Stimulated activated CD8-positive, alpha-beta memory T cell treated with anti-CD3 and anti-CD28 coated beads, Interleukin-7, amount 100 ng/mL, for 4 hours (primary cell): ENCODE data around the gene BOD1L1.

ENCODE experiments used
- DNase-seq, 2 donors: peaks; one replicate each; pipeline ENCODE4 v3.0.0-alpha.2; 2020; ENCODE audit warnings: low read depth in 2 of 2

Gene BOD1L1

GRCh38 chr4:13524504-13525243 lies 102.9 kb downstream of the BOD1L1 start:
- no peak for DNase-seq

DNA sequence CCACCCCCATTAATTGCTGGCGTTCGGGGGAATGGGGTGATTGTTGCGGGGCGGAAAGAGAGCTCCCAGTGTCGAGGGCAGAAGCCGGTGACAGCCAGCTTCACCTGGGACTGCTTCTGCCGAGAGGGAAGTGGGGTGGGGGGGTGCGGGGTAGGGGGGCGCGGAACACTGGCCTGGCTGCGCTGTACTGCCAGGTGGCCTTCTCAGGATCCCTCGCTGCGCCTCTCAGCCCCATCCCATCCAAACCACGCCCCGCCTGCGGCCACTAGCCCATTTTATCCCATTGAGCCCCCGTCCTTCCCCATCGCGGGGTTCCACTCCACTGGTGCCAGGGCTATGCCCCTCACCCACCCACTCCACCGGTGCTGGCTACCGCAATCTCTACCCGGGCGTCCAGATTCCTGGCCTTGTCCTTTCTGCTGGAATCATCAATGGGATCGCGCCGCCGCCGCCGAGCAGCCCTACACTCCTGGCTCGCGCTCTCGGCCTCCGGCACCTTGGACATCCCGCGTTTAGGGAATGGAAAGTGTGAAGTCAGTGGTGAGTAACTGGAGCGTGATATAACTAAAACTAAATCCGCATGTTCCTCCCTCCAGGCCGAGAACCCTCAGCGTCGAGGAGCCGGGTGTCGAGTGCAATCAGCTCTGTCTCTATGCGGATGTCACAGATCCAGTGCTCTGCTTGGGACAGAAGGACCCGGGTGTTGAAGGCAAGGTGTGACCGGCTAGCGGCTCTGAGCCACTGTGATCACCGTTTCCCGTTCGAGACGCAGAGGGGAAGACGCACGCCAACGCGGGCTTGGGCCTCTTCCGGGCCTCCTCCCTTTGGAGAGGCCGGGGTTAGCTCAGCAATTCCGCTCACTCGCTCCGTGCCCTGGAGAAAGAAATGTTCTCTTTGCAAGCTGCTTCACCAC lies 103.7 kb downstream of the BOD1L1 start:
- DNase-seq: no peak

GRCh38 chr4:13523105-13523477 lies 104.4 kb downstream of the BOD1L1 start:
- DNase-seq: no peak

- DNase-seq: no peak
Observed at GRCh38 chr4:13522282-13523104, 105.0 kb downstream of the BOD1L1 start.

DNA sequence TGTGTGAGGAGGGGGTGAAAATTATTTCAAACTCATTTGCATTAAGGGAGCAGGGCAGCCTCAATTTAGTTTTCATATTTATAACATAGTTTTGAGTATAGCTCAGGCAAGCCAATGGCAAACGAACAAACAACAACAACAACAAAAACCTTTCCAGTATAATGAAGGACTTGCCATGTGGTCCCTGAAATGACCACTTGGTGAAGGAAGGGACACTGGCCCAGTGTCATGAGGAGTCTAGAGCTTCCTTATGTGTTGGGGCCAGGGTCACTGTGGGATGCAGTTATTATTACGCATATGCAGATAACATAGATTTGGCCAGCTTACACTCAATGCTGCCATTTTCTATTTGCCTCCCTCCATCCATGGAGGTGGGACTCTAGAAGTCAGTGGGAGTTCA lies 106.5 kb downstream of the BOD1L1 start:
- no peak for DNase-seq
